ENCODE data around the gene CAMKK2. TPM values are rescaled to one million over a fixed set of nuclear protein-coding genes. Genes with fewer than 3 reads are reported as not detected.
"Not testable (repeated sequence)": the region's sequence is repeated elsewhere in the genome, so short reads cannot be mapped to it uniquely, and the experiment has no call there.

Gene CAMKK2
- total RNA-seq, 1 donor from 2014 or later: 18.1 TPM

- not testable (repeated sequence) for DNase-seq
Observed at GRCh38 chr12:121298411-121298810, 1.9 kb upstream of the CAMKK2 start.

GRCh38 chr12:121297435-121297991 is 1.0 kb upstream of the CAMKK2 start:
- peak; percentile 19 for DNase-seq

- DNase-seq: no peak
Observed at GRCh38 chr12:121295746-121296617, 527 bp downstream of the CAMKK2 start.

- no peak for DNase-seq
Observed at GRCh38 chr12:121295116-121295745, 1.3 kb downstream of the CAMKK2 start.

- no peak for DNase-seq
Observed at GRCh38 chr12:121294151-121294889, 2.2 kb downstream of the CAMKK2 start.

- DNase-seq: no peak
Observed at GRCh38 chr12:121293603-121294002, 2.9 kb downstream of the CAMKK2 start.

GRCh38 chr12:121290410-121290809 is 6.1 kb downstream of the CAMKK2 start:
- DNase-seq: no peak

- DNase-seq: no peak
Observed at GRCh38 chr12:121289962-121290361, 6.5 kb downstream of the CAMKK2 start.

- DNase-seq: no peak
Observed at GRCh38 chr12:121288986-121289385, 7.5 kb downstream of the CAMKK2 start.

- DNase-seq: no peak
Observed at GRCh38 chr12:121288158-121288845, 8.2 kb downstream of the CAMKK2 start.

- DNase-seq: no peak
Observed at GRCh38 chr12:121287267-121287954, 9.1 kb downstream of the CAMKK2 start.

GRCh38 chr12:121285856-121286255 is 10.7 kb downstream of the CAMKK2 start:
- DNase-seq: no peak

- no peak for DNase-seq
Observed at GRCh38 chr12:121284551-121285390, 11.7 kb downstream of the CAMKK2 start.

- DNase-seq: no peak
Observed at GRCh38 chr12:121283841-121284240, 12.7 kb downstream of the CAMKK2 start.

- no peak for DNase-seq
Observed at GRCh38 chr12:121283388-121283787, 13.1 kb downstream of the CAMKK2 start.

- DNase-seq: not testable (repeated sequence)
Observed at GRCh38 chr12:121282910-121283309, 13.6 kb downstream of the CAMKK2 start.

- DNase-seq: no peak
Observed at GRCh38 chr12:121282072-121282742, 14.3 kb downstream of the CAMKK2 start.

- not testable (repeated sequence) for DNase-seq
Observed at GRCh38 chr12:121281116-121281515, 15.4 kb downstream of the CAMKK2 start.

- not testable (repeated sequence) for DNase-seq
Observed at GRCh38 chr12:121280531-121280930, 16.0 kb downstream of the CAMKK2 start.

GRCh38 chr12:121279507-121279915 is 17.0 kb downstream of the CAMKK2 start:
- DNase-seq: no peak
